ENCODE results near the gene GRHL3. TPM values are rescaled to one million over a fixed set of nuclear protein-coding genes. Genes with fewer than 3 reads are reported as not detected.

GRHL3 gene
- total RNA-seq, 2 donors from 2014 or later, result 0.26 TPM; not detected in 1

DNA sequence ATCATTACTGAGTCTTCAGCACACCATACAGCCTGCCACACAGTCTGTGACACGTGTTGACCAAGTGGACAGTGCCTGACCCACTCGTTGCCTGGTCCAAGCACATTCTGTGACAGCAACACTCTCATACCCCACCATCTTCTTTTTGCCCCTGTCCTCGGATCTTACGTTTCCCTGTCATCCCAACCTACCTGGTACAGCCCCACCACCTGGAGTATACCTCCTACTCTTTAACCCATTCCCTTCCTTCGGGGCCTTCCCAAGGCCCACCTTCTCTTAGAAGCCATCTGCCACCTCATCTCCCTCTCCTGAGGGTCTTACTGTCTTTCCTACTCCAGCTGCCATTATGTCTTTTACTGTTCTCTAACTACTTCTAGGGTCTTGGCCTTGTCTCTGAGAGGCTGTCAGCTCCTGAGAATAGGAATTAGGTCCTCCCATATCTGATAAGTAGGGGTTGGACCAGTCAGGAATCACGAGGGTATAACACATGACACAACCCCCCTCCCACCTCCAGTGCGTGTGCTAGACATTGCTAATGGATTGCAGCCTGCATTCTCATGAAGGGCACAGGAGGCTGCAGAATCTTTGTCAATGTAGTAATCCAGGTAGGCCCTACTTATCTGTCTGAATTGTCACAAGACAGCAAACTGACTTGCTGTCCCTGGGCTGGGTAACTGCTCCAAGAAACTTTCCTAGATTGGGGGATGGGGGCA, 13.0 kb downstream of the GRHL3 start:
- intact Hi-C loops (cut with DNase I), result no loop called here
- ATAC-seq (no peak), DNase-seq (no peak)

DNA sequence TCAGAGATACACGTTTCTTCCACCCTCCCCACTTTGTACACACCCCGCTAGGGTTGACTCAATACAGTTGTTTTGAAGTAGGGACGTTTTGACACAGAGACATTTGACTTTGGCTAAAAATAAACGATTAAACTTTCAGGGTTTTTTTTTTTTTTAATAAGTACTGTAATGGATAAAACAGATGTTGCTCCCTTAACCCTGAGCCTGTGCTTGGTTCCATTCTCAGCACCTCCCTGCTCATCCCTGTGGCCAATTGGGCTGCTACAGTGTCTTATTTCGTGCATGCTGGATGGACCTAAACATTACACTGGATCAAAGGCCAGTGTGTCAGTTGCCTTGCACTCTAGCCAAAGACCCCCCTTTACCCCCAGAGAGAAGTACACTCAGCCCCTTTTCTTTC, 16.9 kb downstream of the GRHL3 start:
- intact Hi-C loops (cut with DNase I), result no loop called here
- ATAC-seq, result peak in 1 of 2 donors; percentile 45
- DNase-seq, result no peak

DNA sequence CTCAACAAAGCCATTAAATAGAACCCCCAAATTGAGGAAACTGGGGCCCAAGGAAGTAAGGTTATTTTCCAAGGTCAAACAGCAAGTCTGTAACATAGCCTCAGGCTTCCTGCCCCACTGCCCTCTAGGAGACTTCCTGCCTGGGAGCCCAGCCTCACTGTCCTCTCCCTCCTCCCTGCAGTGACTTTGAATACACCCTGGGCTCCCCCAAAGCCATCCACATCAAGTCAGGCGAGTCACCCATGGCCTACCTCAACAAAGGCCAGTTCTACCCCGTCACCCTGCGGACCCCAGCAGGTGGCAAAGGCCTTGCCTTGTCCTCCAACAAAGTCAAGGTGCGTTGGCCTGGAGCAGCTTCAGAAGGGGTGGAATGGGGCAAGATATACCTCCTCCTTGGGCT, 18.3 kb downstream of the GRHL3 start:
- DNase-seq (no peak), ATAC-seq (no peak)
- intact Hi-C loops (cut with DNase I), result no loop called here

DNA sequence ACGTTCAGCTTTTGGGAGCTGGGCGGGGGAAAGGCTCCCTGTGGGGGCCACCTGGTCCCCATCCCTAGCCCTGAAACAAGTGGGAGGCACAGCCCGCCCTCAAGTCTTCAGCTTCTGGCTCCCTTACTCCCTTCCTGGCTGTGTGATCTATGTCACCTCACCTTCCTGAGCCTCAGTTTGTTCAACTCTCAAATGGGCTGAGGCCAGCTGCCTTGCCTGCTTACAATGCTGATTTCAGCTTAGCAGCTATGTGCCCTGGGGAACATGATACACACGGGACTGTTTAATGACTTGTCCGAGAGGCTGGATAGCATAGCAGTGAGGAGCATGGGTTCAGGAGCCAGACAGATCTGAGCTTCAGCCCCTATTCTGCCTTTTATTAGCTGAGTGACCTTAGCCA, 19.3 kb downstream of the GRHL3 start:
- DNase-seq, result no peak
- ATAC-seq, result no peak
- intact Hi-C loops (cut with DNase I), result no loop called here

DNA sequence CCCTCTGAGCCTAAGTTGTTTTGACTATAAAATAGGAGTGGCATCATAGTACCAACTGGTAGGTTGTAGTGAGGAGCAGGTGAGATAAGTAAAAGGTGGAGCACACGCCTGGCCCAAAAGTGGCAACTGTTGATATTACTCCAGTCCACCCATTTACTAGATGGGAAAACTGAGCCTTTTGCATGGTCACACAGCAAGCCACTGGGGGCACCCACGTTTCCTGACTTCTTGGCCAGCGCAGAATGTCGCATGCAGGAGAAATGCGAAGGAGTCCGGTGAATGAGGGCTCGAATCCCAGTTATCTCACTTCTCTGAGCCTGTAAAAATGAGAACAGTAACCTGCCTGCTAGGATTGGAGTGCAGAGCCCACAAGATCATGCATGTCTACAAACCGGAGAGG, 20.8 kb downstream of the GRHL3 start:
- ATAC-seq (no peak), DNase-seq (no peak)
- intact Hi-C loops (cut with DNase I), result no loop called here

DNA sequence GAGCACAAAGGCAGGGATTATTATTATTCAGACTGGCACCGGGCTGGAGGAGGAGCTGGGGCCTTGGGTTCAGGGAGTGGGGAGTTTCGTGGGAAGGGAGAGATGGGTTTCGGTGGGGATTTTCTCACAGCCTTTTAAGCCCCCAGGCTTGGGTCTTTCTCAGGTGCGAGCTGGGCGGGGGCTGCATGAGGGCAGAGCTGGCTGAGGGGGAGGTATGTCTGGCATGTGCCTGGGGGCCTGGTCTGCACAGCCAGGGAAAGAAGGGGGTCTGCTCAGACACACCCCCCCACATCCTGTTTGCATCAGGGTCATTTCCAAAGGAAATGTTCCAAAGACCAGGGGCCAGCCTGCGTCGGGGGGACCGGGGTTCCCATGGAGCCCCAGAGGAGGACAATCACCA, 21.6 kb downstream of the GRHL3 start:
- intact Hi-C loops (cut with DNase I), result no loop called here
- ATAC-seq (no peak), DNase-seq (no peak)

DNA sequence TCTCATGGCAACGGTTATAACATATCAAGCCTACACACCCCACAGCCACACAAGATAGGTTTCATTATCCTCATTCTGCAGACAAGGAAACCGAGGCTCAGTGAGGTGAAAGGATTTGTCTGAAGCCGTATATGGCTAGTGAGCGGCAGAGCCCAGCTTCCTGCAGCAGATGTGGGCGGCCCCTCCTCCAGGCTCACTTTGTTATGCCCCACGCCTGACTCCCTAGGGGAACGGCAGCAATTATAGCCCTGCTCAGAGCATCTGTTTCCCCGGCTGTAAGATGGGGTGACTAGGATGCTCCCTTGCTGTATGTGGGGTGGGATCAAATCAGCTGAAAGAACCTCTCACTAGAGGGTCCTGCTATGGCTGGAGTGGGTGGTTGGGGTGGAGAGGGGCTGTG, 22.1 kb downstream of the GRHL3 start:
- ATAC-seq (no peak), DNase-seq (no peak)
- intact Hi-C loops (cut with DNase I), result no loop called here

DNA sequence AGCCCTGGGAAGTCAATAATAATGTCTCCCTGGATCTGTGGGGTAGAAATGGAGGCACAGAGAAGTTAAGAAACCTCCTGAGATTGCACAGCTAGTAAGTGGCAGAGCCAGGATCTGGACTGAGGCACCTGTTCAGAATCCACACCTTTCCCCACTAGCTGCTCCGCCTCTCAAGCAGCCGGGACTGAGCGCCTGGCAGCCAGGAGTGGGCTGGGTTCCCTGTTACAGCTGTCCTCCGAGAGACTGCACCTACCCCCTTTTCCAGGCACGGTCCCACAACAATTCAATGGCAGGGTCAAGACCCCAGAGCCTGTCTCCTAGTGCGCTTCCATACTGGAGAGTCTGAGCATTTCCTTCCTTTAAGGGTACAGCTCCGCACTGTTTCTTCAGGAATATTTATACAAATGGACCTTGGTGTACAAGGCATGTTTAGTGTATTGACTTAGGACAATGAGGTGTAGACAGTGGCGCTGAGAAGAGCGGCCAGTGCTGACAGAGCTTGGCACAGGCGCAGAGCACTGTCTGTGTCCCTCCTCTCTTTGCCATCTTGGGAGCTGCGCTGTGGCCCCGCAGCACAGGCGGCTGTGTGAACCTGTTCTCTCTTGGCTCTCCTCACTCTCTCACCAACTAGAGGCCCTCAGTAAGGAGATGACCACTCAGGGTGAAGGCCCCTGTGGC, 24.4 kb downstream of the GRHL3 start:
- intact Hi-C loops (cut with DNase I), result no loop called here
- ATAC-seq (no peak), DNase-seq (no peak)

DNA sequence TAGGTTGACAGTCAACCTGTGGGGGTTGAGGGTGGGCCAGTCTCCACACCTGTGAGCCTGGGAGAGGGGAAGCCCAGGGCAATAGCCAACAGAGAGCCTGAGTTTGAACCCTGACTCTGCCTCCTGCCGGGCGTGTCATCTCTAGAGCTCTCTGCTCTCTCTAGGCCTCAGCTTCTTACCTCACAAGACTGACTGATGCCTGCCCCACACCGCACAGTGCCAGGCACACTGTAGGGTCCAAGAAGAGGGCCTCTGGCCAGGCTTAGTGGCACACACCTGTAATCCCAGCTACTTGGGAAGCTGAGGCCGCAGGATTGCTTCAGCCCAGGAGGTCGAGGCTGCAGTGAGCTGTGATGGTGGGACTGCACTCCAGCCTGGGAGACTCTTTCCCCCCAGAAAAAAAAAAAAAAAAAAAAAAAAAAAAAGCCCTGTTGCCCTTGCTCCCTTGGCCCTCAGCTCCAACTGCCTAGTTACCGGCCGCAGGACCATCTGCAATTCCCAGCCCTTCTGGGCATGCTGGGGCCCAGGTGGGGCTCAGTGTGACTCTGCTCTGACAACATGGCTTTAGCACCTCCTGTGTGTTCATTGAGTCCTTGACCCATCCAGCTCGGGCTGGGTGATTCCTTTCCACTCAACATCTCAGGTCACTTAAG, 25.1 kb downstream of the GRHL3 start:
- DNase-seq, result no peak

DNA sequence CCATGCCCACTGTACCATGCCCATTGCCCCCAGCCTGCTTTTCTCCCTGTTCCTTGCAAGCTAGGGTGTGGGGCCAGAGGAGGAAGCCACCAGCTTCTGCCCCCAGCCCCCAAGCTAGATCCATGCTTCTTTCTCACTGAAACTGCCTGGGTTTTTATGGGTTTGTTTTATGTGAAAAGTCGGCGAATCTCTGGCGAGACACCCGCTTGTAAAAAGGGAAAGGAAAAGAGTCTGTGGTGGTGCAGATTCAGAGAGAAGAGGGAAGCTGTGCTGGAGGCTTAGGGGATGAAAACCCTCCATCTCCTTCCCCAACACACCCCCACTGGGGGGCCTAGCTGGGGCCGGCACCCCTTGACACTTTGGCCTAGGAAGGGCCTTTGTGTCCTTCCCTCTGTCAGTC, 26.2 kb downstream of the GRHL3 start:
- intact Hi-C loops (cut with DNase I), result no loop called here
- DNase-seq (no peak), ATAC-seq (no peak)

More for the DNA sequence above, 25.1 kb downstream of the GRHL3 start:
- ATAC-seq, result no peak
- intact Hi-C loops (cut with DNase I), result no loop called here

DNA sequence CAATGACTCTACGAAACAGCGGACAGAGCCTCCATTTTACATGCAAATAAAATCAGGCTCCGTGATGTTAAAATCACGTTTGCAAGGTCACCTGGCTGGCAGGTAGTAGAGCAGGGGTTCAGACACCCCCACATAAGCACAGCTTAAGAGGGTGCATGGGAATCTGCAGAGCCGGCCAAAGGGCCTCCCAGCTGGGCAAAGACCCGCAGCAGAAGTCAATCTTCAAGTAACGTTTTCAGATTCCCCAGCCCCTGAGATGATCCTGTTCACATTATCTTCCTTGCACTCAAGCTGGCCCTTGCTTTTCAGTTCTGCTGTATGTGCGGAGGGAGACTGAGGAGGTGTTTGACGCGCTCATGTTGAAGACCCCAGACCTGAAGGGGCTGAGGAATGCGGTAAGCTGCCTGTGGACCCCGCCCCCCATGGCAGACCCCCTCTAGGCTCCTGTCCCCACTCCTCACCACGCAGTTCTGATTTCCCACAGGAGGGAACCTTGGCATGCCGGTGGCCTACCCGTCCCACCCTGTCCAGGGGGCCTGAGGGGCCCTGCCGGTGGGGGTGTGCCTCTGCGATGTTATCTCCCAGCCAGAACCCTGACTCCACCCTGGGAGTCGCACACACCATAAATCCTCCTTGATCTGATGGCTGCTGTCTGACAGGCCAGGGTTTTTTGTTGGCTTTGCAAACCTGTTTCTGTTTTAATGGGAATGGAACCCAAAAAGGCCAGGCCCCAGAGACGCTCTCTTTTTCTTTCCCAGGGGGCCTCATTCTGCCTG, 28.2 kb downstream of the GRHL3 start:
- intact Hi-C loops (cut with DNase I), result no loop called here
- DNase-seq (no peak), ATAC-seq (no peak)

DNA sequence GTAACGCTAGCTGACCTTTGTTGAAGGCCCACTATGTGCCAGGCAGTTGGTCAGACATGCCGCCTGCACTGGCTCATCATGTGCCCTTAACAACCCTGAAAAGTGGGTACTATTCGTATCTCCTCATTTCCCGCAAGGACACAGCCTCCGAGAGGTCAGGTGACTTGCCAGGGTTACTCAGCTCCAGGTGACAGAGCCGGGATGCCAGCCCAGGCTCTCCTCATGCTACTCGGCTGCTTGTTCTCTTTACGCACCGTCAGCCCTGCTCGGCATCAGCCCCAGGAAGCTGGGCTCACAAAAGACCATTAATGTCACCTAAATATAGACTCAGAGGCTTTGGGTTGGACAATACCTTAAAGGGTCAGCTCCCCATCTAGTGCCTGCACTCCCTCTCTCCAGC, 29.0 kb downstream of the GRHL3 start:
- ATAC-seq (no peak), DNase-seq (no peak)
- intact Hi-C loops (cut with DNase I), result no loop called here

DNA sequence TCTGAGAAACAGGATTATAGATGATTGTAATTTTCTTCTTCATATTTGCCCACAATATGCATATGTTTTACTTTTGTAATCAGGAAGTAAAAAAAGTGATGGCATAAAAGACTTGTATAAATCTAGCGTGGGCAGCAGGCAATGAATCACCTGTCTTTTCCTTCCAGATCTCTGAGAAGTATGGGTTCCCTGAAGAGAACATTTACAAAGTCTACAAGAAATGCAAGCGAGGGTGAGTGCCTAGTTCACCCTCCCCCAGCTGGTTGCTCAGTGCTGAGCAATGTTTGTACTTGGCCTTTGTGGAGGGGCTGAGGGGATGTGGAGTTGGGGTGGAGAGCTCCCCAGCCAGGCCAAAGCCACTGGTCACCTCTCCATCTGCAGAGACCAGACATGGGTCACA, 30.7 kb downstream of the GRHL3 start:
- ATAC-seq (no peak), DNase-seq (no peak)
- intact Hi-C loops (cut with DNase I), result no loop called here

DNA sequence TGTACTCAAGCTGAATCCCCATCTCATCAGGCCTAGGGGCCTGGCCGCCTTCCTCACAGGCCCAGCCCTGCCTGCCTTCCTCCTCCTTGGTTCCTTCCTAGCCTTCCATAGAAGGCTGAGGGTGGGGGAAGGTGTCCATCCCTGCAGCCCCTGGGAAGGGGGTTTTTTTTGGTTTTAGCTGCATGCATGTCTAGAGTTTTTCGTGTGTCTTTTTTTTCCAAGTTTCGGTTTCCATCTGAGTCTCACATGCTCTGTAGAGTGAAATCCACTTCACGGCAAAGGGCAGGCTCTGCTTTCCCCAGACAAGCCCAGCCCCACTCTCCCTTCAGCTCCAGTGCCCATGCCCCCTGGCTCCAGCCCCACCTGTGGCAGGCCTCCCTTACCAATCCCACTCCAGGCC, 32.1 kb downstream of the GRHL3 start:
- intact Hi-C loops (cut with DNase I), result no loop called here
- ATAC-seq (no peak), DNase-seq (no peak)

DNA sequence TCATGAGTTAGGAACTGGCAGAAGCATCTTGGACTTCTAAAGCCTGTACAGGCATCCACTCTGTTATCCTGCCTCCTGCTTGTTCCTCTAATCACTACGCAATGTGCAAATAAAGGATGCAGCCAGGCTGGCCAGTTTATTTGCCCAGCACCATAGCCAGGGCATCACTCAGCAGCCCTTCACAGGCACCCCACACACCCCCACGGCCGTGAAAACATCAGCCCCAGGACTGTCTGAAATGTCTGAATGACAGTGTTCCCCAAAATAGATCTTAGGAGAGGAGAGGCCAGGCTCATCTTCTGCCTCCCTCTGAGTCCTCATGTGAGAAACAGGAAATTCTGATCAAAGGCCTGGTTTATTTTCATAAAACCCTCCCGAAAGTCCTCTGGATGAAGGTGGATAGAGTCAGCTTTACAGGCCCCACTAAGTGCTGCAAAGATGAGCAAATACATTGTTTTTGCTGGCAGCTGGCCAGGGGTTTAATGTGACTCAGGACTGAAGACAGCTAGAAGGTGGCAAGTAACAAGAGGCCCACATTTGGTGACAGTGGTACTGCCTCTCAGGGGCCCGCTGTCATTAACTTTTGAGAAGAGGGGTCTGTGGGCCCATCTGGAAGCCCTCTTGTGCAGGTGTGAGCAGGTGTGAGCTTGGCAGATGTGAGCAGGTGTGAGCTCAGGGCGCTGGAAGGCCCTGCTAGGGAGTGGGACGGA, 32.9 kb downstream of the GRHL3 start:
- DNase-seq, result peak; percentile 45
- intact Hi-C loops (cut with DNase I), result no loop called here

DNA sequence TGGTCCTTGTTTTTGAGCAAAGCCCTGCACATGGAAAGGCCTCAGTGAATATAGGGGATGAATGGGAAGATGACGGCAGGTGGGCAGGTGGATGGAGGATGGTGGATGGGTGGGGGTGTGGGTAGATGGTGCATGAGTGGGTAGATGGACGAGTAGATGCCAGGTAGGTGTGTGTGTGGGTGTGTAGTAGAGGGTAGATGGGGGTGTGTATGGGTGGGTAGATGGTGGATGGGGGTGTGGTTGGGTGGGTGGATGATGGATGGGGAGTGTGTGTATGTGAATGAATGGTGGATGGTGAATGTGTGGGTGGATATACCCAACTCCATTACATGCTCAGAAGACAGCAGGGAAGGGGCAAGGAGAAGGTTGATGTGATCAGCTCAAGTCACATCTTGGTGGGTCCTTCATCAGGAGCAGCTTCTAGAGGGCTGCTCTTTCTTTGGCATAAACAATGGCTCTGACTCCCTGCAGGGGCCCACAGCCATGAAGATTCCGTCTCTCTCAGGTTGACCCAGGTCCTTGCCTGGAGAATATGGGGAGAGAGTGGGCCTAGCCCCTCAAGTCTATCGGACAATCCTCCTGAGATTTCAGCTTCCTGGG, 34.2 kb downstream of the GRHL3 start:
- DNase-seq, result no peak
- no peak for ATAC-seq
- intact Hi-C loops (cut with DNase I), result no loop called here

More for the DNA sequence above, 32.9 kb downstream of the GRHL3 start:
- ATAC-seq, result peak; percentile 63 to 72

DNA sequence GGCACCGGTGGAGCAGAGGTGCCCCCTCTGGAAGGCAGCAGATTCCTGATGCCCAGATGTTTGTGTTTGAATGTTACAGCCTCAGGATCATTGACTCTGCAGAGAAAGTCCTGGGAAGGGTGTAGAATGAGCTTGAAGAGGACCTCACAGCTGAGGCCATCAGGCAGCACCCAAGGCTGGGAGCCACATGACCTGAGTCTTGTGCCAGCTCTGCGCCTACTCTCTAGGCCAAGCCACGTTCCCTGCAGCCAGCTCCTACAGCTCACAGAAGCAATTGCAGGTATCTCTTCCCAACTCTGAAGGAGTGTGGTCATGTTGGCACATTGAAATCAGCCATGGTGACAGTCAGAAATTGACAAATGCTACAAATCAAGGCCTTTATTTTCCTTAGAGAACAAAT, 36.3 kb downstream of the GRHL3 start:
- DNase-seq (no peak), ATAC-seq (no peak)
- intact Hi-C loops (cut with DNase I), result no loop called here

DNA sequence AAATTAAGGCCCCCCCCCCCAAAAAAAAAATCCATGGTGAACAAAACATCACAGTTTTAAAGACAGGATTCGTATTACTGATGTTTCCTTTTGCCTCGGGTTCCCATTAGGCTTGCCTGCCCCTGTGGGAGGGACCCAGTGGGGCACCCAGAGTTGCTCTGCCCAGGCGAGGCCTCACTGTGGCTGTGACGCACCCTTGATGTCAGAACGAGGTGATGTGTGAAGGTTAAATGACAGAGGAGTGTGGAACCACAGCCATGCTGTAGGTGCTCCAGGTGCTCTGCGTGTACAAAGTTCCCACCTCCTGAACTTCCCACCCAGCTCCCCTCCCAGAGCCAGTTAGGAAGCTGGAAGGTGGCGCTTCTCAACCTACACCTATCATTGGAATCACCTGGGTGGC, 37.9 kb downstream of the GRHL3 start:
- DNase-seq (no peak), ATAC-seq (no peak)
- intact Hi-C loops (cut with DNase I), result no loop called here

DNA sequence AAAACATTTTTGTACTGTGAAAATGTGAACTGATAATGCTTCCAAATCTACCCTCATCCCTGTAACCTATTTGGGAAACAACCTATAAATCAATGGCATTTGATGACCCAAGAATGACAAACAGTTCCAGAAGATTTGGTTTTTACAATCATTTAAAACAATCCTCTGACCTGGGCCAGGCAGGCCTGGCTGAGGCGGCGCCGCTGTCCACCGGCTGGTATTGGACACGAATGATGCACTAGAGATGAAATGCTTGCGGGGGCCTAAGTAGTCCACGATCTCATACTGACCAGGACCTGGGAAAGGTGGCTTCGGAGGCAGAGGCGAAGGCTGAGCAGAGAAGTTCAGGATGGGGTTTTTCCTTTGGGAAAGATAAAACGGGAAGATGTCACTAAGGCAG, 41.5 kb downstream of the GRHL3 start:
- DNase-seq, result no peak
- intact Hi-C loops (cut with DNase I), result no loop called here
- no peak for ATAC-seq
